LNCaP clone FGC (cell line): ENCODE data around the gene DTX4.

Experiments used
- DNase-seq: peaks from one replicate; pipeline ENCODE4 v3.0.0-alpha.2; 2011; ENCODE audit warnings: low read depth
- H3K4me3 ChIP-seq: 2 replicates; pipeline ENCODE4 v1.5.1; 2011; ENCODE audit warnings: mild to moderate bottlenecking, low read depth, low read length, control low read depth
- CTCF ChIP-seq: IDR thresholded peaks from 2 replicates; pipeline ENCODE4 v1.5.1; 2012; ENCODE audit warnings: mild to moderate bottlenecking; ENCODE audit not compliant: control insufficient read depth, insufficient read depth; ENCODE audit errors: extremely low read depth

DTX4 gene

GRCh38 chr11:59224351-59224928 lies 52.5 kb downstream of the DTX4 start:
- no peak for DNase-seq
- no peak for TF ChIP-seq CTCF
- H3K4me3 ChIP-seq, result no peak overlapping the region

- no peak for TF ChIP-seq CTCF
- no peak for DNase-seq
- no peak overlapping the region for H3K4me3 ChIP-seq
Observed at GRCh38 chr11:59225017-59225416, 53.1 kb downstream of the DTX4 start.

GRCh38 chr11:59226396-59226795 lies 54.5 kb downstream of the DTX4 start:
- H3K4me3 ChIP-seq, result no peak overlapping the region
- TF ChIP-seq CTCF, result no peak
- DNase-seq, result no peak

- no peak for DNase-seq
- H3K4me3 ChIP-seq, result no peak overlapping the region
- TF ChIP-seq CTCF, result no peak
Observed at GRCh38 chr11:59240322-59240721, 68.4 kb downstream of the DTX4 start.

GRCh38 chr11:59243633-59244032 lies 71.7 kb downstream of the DTX4 start:
- no peak for DNase-seq
- H3K4me3 ChIP-seq, result no peak overlapping the region
- TF ChIP-seq CTCF, result no peak

- no peak overlapping the region for H3K4me3 ChIP-seq
- no peak for DNase-seq
Observed at GRCh38 chr11:59247531-59248227, 75.7 kb downstream of the DTX4 start.

More at GRCh38 chr11:59247531-59248227, 75.7 kb downstream of the DTX4 start:
- no peak for TF ChIP-seq CTCF
